ENCODE measurements around the gene CHMP2A. TPM values are rescaled to one million over a fixed set of nuclear protein-coding genes. Genes with fewer than 3 reads are reported as not detected.

CHMP2A gene
- total and polyA plus RNA-seq, 2 of the 8 experiments (the other 6 are each of a cell fraction or from before 2014, with no cell fraction given), result 70.0 to 132 TPM

DNA sequence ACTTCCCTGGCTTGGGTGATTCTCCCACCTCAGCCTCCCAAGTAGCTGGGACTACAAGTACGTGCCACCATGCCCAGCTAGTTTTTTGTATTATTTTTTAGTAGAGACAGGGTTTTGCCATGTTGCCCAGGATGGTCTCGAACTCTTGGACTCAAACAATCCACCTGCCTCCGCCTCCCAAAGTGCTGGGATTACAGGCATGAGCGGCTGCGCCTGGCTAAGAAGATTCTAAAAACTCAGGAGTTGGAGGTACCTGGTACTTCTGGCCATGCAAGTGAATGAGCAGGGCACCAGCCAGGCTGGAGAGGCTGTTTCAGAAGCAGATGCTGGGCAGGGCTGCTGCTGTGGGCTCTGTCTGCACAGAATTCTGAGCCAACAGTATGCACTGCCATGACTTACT lies 12.1 kb upstream of the CHMP2A start (continued):
- TF ChIP-seq CTBP2 (IDR thresholded peaks at IDR 0.05; ENCODE audit: borderline replicate concordance, insufficient read depth, insufficient read length, low read length), result no peak
- TF ChIP-seq KDM5A (IDR thresholded peaks at IDR 0.05; ENCODE audit: low read length), result no peak

Measured in H1 (cell line).